A549 (cell line): ENCODE results near the gene ZCCHC17.

ENCODE experiments used
- ELK1 ChIP-seq: fragments of 150-350 bp; IDR thresholded peaks from 2 replicates; pipeline ENCODE4 v1.6.1; 2014; ENCODE audit warnings: low read depth, mild to moderate bottlenecking, low read length
- JUN ChIP-seq, 2 experiments: fragments of >200 bp; sonication (Bioruptor Twin); formaldehyde crosslinking; IDR thresholded peaks; 2 replicates in 1 of 2; 3 replicates in 1 of 2; pipeline ENCODE4 v1.6.1; 2016 to 2017
- POLR2A ChIP-seq: IDR thresholded peaks from 2 replicates; pipeline ENCODE4 v1.6.1; 2012; ENCODE audit warnings: mild to moderate bottlenecking, low read length
- TP53 ChIP-seq: fragments of 250-450 bp; sonication (Bioruptor Pico); IDR thresholded peaks from 2 replicates; pipeline ENCODE4 v1.5.0; 2021; ENCODE audit warnings: mild to moderate bottlenecking, moderate library complexity
- TF ChIP-seq, protein P1 (sequence below): fragments of >200 bp; sonication (Bioruptor Twin); formaldehyde crosslinking; IDR thresholded peaks from 3 replicates; pipeline ENCODE4 v1.5.1; 2016
- TF ChIP-seq, protein P2 (sequence below): fragments of >200 bp; sonication (Bioruptor Twin); formaldehyde crosslinking; IDR thresholded peaks from 2 replicates; pipeline ENCODE4 v1.6.1; 2016

GRCh38 chr1:31409946-31410858 is 113.4 kb downstream of the ZCCHC17 start:
- TF ChIP-seq ELK1 (no peak), JUN (IDR thresholded peaks at IDR 0.05) (no peak), TP53 (CRISPR knock-in tag) (no peak), POLR2A (no peak)
- TF ChIP-seq, protein P1, sequence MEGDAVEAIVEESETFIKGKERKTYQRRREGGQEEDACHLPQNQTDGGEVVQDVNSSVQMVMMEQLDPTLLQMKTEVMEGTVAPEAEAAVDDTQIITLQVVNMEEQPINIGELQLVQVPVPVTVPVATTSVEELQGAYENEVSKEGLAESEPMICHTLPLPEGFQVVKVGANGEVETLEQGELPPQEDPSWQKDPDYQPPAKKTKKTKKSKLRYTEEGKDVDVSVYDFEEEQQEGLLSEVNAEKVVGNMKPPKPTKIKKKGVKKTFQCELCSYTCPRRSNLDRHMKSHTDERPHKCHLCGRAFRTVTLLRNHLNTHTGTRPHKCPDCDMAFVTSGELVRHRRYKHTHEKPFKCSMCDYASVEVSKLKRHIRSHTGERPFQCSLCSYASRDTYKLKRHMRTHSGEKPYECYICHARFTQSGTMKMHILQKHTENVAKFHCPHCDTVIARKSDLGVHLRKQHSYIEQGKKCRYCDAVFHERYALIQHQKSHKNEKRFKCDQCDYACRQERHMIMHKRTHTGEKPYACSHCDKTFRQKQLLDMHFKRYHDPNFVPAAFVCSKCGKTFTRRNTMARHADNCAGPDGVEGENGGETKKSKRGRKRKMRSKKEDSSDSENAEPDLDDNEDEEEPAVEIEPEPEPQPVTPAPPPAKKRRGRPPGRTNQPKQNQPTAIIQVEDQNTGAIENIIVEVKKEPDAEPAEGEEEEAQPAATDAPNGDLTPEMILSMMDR: no peak
- TF ChIP-seq, protein P2, sequence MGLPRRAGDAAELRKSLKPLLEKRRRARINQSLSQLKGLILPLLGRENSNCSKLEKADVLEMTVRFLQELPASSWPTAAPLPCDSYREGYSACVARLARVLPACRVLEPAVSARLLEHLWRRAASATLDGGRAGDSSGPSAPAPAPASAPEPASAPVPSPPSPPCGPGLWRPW: no peak
